SK-N-SH (cell line): ENCODE measurements around the gene OR5H6. TPM values are rescaled to one million over a fixed set of nuclear protein-coding genes. Genes with fewer than 3 reads are reported as not detected.

ENCODE experiments used
- CTCF ChIA-PET: fragments of 300-600, 350-600 bp; formaldehyde crosslinking; extraction: SDS; loops from one replicate; lab custom pipeline; 2021; lab: Yijun Ruan, JAX
- POLR2A ChIA-PET: fragments of 350-600 bp; sonication (Branson Sonifier 250); formaldehyde crosslinking; extraction: SDS; loops from one replicate; lab custom pipeline; 2020; ENCODE audit warnings: antibody characterized with exemption, inconsistent platforms; lab: Yijun Ruan, JAX
- DNase-seq: peaks from one replicate; pipeline ENCODE4 v3.0.0; 2012
- H2AFZ ChIP-seq: fragments of 200-600 bp; sonication (generic); 2 replicates; pipeline ENCODE4 v1.8.1; 2016; ENCODE audit warnings: antibody characterized with exemption, mild to moderate bottlenecking, low read depth
- H3F3A ChIP-seq: fragments of 200-600 bp; sonication (generic); replicated peaks from 2 replicates; pipeline ENCODE3; 2016; ENCODE audit warnings: antibody characterized with exemption, mild to moderate bottlenecking; ENCODE audit not compliant: insufficient read depth
- H3K27ac ChIP-seq, 2 experiments: fragments of 200-500 bp in 1 of 2; fragments of 200-600 bp in 1 of 2; sonication (Bioruptor generic) in 1 of 2; sonication (generic), shearing (Covaris generic) in 1 of 2; 2 replicates each; pipeline versions ENCODE4 v1.5.1 to v1.6.1; 2014 to 2016; ENCODE audit warnings: low read depth in 2 of 2, inconsistent platforms in 1 of 2, low read length in 1 of 2, mild to moderate bottlenecking in 1 of 2, mixed read lengths in 1 of 2
- H3K27me3 ChIP-seq: fragments of 200-600 bp; sonication (generic), shearing (Covaris generic); 2 replicates; pipeline ENCODE4 v1.6.1; 2016; ENCODE audit warnings: mixed run types; ENCODE audit not compliant: insufficient read depth
- H3K36me3 ChIP-seq, 2 experiments: fragments of 200-500 bp in 1 of 2; fragments of 200-600 bp in 1 of 2; sonication (Bioruptor generic) in 1 of 2; sonication (generic) in 1 of 2; replicated peaks in 1 of 2; 2 replicates each; pipeline versions ENCODE3 to v1.5.1; 2014 to 2016; ENCODE audit warnings: low read length in 1 of 2, mild to moderate bottlenecking in 1 of 2; ENCODE audit not compliant: insufficient read depth in 2 of 2, control insufficient read depth in 1 of 2
- H3K4me1 ChIP-seq, 2 experiments: fragments of 200-500 bp in 1 of 2; fragments of 200-600 bp in 1 of 2; sonication (Bioruptor generic) in 1 of 2; sonication (generic), shearing (Covaris generic) in 1 of 2; 2 replicates each; pipeline versions ENCODE4 v1.5.1 to v1.6.1; 2014 to 2016; ENCODE audit warnings: low read depth in 1 of 2, low read length in 1 of 2, mixed run types in 1 of 2; ENCODE audit not compliant: insufficient read depth in 2 of 2, control insufficient read depth in 1 of 2
- H3K4me2 ChIP-seq: fragments of 200-600 bp; sonication (generic), shearing (Covaris generic); 2 replicates; pipeline ENCODE4 v1.6.1; 2017; ENCODE audit warnings: mixed run types
- H3K4me3 ChIP-seq, 2 experiments: fragments of 200-500 bp in 1 of 2; fragments of 200-600 bp in 1 of 2; sonication (Bioruptor generic) in 1 of 2; sonication (generic), shearing (Covaris generic) in 1 of 2; 2 replicates each; pipeline versions ENCODE4 v1.5.1 to v1.8.1; 2014 to 2016; ENCODE audit warnings: low read depth in 2 of 2, inconsistent platforms in 1 of 2, low read length in 1 of 2, mild to moderate bottlenecking in 1 of 2, mixed read lengths in 1 of 2, moderate library complexity in 1 of 2
- H3K79me2 ChIP-seq: fragments of 200-600 bp; sonication (generic); 2 replicates; pipeline ENCODE4 v1.8.1; 2017; ENCODE audit warnings: mild to moderate bottlenecking; ENCODE audit not compliant: insufficient read depth
- H3K9ac ChIP-seq: fragments of 200-600 bp; sonication (generic); 2 replicates; pipeline ENCODE4 v1.6.1; 2017; ENCODE audit warnings: mixed run types
- H3K9me2 ChIP-seq: fragments of 200-600 bp; sonication (generic); 2 replicates; pipeline ENCODE4 v1.6.1; 2017; ENCODE audit warnings: mixed run types
- H3K9me3 ChIP-seq: fragments of 200-600 bp; sonication (generic); 2 replicates; pipeline ENCODE4 v1.6.1; 2017; ENCODE audit warnings: mixed run types, mild to moderate bottlenecking, moderate library complexity
- H4K20me1 ChIP-seq: fragments of 200-600 bp; sonication (generic); 2 replicates; pipeline ENCODE4 v1.6.1; 2017; ENCODE audit warnings: mild to moderate bottlenecking, mixed run types; ENCODE audit not compliant: insufficient read depth
- ELF1 ChIP-seq: IDR thresholded peaks from 2 replicates; pipeline ENCODE4 v1.4.0; 2012
- FOXM1 ChIP-seq: IDR thresholded peaks from 2 replicates; pipeline ENCODE4 v1.4.0; 2012; ENCODE audit warnings: low read depth, mild to moderate bottlenecking
- MEF2A ChIP-seq: IDR thresholded peaks from 2 replicates; pipeline ENCODE4 v1.4.0; 2012; ENCODE audit warnings: low read depth, borderline replicate concordance
- MXI1 ChIP-seq: IDR thresholded peaks from 2 replicates; pipeline ENCODE4 v1.6.1; 2012; ENCODE audit warnings: mild to moderate bottlenecking, low read depth, low read length, improper control_type of control experiment
- POLR2AphosphoS5 ChIP-seq: IDR thresholded peaks from 2 replicates; pipeline ENCODE4 v1.6.1; 2012; ENCODE audit warnings: low read depth, low read length
- RAD21 ChIP-seq: IDR thresholded peaks from 2 replicates; pipeline ENCODE4 v1.6.1; 2012; ENCODE audit warnings: mild to moderate bottlenecking, low read length
- RCOR1 ChIP-seq: fragments of 150-350 bp; IDR thresholded peaks from 2 replicates; pipeline ENCODE4 v1.6.1; 2017; ENCODE audit warnings: antibody characterized with exemption, low read length
- RFX5 ChIP-seq: IDR thresholded peaks from 2 replicates; pipeline ENCODE4 v1.6.1; 2012; ENCODE audit warnings: mild to moderate bottlenecking, improper control_type of control experiment, low read length
- TEAD4 ChIP-seq: IDR thresholded peaks from 2 replicates; pipeline ENCODE4 v1.4.0; 2012; ENCODE audit warnings: mild to moderate bottlenecking, borderline replicate concordance; ENCODE audit not compliant: insufficient read depth
- YY1 ChIP-seq: IDR thresholded peaks from 2 replicates; pipeline ENCODE4 v1.4.0; 2012; ENCODE audit warnings: low read depth, mild to moderate bottlenecking
- WGBS: methylation state at CpG from one replicate; pipeline ENCODE4 v1.1.6; 2017; ENCODE audit warnings: low lambda C conversion rate; 5-methylcytosine and 5-hydroxymethylcytosine counted together
- polyA plus RNA-seq, 3 experiments: library from polyadenylated mRNA; depleted of rRNA; stranded (reverse); fragments of >200 nt; gene quantifications; 2 replicates each; pipeline ENCODE4 v1.2.3, GENCODE V29; 2012
- TF ChIP-seq, protein P1 (sequence below): IDR thresholded peaks from 2 replicates; pipeline ENCODE4 v1.6.1; 2012; ENCODE audit warnings: mild to moderate bottlenecking, low read depth, low read length, moderate library complexity
- TF ChIP-seq, protein P2 (sequence below): IDR thresholded peaks from 2 replicates; pipeline ENCODE4 v1.4.0; 2012; ENCODE audit warnings: low read depth, borderline replicate concordance
- TF ChIP-seq, protein P3 (sequence below): IDR thresholded peaks from 2 replicates; pipeline ENCODE4; 2012
- TF ChIP-seq, protein P4 (sequence below): fragments of 200-600 bp; sonication (generic); IDR thresholded peaks from 2 replicates; pipeline ENCODE4 v1.6.1; 2017; ENCODE audit warnings: antibody characterized with exemption, mild to moderate bottlenecking, moderate library complexity

Gene OR5H6
- polyA plus RNA-seq, 1 of the 3 experiments (the other 2 are of a cell fraction): not detected

DNA sequence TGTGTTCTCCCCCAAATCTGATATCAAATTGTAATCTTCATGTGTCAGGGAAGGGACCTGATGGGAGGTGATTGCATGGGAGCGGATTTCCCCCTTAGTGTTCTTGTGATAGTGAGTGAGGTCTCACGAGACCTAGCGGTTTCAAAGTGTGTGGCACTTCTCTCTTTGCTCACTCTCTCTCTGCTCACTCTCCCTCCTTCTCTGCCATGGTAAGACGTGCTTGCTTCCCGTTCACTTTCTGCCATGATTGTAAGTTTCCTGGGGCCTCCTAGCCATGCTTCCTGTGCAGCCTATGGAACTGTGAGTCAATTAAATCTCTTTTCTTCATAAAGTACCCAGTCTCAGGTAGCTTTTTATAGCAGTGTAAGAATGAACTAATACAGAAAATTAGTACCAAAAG, 30.6 kb upstream of the OR5H6 start:
- Histone ChIP-seq H2AFZ (no peak overlapping the region), H3K4me1 (no peaks in the 10 kb centered on the region), H3K4me2 (no peak overlapping the region), H3K27me3 (no peaks in the 10 kb centered on the region), H3K4me3 (no peak overlapping the region), H3K36me3 (no peaks in the 10 kb centered on the region), H3K27ac (no peak overlapping the region), H3K79me2 (no peaks in the 10 kb centered on the region), H3K9ac (no peak overlapping the region), H3K9me3 (no peaks in the 10 kb centered on the region), H4K20me1 (no peaks in the 10 kb centered on the region), H3K9me2 (no peaks in the 10 kb centered on the region), H3F3A (no peaks in the 10 kb centered on the region)
- 1% methylated on average over 5 of the region's 5 CpGs for WGBS
- CTCF ChIA-PET: no interaction called here
- POLR2A ChIA-PET: no interaction called here
- TF ChIP-seq RCOR1 (no peak), YY1 (no peak), FOXM1 (no peak), RFX5 (no peak), ELF1 (no peak), RAD21 (no peak), POLR2AphosphoS5 (no peak), MEF2A (no peak), MXI1 (no peak), TEAD4 (no peak)
- TF ChIP-seq, protein P1, sequence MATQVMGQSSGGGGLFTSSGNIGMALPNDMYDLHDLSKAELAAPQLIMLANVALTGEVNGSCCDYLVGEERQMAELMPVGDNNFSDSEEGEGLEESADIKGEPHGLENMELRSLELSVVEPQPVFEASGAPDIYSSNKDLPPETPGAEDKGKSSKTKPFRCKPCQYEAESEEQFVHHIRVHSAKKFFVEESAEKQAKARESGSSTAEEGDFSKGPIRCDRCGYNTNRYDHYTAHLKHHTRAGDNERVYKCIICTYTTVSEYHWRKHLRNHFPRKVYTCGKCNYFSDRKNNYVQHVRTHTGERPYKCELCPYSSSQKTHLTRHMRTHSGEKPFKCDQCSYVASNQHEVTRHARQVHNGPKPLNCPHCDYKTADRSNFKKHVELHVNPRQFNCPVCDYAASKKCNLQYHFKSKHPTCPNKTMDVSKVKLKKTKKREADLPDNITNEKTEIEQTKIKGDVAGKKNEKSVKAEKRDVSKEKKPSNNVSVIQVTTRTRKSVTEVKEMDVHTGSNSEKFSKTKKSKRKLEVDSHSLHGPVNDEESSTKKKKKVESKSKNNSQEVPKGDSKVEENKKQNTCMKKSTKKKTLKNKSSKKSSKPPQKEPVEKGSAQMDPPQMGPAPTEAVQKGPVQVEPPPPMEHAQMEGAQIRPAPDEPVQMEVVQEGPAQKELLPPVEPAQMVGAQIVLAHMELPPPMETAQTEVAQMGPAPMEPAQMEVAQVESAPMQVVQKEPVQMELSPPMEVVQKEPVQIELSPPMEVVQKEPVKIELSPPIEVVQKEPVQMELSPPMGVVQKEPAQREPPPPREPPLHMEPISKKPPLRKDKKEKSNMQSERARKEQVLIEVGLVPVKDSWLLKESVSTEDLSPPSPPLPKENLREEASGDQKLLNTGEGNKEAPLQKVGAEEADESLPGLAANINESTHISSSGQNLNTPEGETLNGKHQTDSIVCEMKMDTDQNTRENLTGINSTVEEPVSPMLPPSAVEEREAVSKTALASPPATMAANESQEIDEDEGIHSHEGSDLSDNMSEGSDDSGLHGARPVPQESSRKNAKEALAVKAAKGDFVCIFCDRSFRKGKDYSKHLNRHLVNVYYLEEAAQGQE: no peak
- TF ChIP-seq, protein P2, sequence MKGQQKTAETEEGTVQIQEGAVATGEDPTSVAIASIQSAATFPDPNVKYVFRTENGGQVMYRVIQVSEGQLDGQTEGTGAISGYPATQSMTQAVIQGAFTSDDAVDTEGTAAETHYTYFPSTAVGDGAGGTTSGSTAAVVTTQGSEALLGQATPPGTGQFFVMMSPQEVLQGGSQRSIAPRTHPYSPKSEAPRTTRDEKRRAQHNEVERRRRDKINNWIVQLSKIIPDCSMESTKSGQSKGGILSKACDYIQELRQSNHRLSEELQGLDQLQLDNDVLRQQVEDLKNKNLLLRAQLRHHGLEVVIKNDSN: no peak
- TF ChIP-seq, protein P3, sequence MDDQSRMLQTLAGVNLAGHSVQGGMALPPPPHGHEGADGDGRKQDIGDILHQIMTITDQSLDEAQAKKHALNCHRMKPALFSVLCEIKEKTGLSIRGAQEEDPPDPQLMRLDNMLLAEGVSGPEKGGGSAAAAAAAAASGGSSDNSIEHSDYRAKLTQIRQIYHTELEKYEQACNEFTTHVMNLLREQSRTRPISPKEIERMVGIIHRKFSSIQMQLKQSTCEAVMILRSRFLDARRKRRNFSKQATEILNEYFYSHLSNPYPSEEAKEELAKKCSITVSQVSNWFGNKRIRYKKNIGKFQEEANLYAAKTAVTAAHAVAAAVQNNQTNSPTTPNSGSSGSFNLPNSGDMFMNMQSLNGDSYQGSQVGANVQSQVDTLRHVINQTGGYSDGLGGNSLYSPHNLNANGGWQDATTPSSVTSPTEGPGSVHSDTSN: no peak
- TF ChIP-seq, protein P4, sequence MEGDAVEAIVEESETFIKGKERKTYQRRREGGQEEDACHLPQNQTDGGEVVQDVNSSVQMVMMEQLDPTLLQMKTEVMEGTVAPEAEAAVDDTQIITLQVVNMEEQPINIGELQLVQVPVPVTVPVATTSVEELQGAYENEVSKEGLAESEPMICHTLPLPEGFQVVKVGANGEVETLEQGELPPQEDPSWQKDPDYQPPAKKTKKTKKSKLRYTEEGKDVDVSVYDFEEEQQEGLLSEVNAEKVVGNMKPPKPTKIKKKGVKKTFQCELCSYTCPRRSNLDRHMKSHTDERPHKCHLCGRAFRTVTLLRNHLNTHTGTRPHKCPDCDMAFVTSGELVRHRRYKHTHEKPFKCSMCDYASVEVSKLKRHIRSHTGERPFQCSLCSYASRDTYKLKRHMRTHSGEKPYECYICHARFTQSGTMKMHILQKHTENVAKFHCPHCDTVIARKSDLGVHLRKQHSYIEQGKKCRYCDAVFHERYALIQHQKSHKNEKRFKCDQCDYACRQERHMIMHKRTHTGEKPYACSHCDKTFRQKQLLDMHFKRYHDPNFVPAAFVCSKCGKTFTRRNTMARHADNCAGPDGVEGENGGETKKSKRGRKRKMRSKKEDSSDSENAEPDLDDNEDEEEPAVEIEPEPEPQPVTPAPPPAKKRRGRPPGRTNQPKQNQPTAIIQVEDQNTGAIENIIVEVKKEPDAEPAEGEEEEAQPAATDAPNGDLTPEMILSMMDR: no peak
- DNase-seq: no peak
